ENCODE data around the gene TCEANC. TPM values are rescaled to one million over a fixed set of nuclear protein-coding genes. Genes with fewer than 3 reads are reported as not detected.

Gene TCEANC
- polyA plus RNA-seq, 2 of the 4 experiments (the other 2 are of a cell fraction) = 0.81 to 2.7 TPM

DNA sequence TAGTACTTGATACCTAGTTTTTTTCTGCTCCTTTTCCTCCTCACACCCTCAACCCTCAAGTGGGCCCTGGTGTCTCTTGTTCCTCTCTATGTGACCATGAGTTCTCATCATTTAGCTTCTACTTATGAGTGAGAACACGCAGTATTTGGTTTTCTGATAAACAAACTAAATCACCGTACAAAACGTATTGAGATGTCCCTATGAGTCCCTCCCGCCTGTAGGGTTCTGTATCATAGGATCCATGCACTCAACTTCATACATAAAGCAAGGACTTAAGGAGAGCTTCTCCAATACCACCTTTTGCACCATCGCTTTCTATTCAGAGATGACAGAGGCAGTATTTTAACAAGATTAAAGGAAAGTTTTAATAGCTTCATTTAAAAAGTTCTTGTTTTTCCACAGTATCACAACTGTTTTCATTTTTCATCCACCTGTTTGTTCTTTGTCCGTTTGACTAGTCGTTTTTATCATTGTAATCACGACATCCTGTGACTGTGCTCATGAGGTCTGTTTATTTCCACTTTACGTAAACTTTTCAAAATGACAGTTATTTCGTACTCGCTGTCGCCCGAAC is 35.5 kb downstream of the TCEANC start:
- ChIA-PET POLR2A (interaction anchor here (1.0 to 2.2 kb wide), 5 partner anchors 19 to 341 kb away, joined by 3 to 11 read pairs (median 4); partner anchors contain the start of genes GEMIN8, OFD1, TCEANC and TRAPPC2), CTCF (interaction anchor here (1.0 to 1.7 kb wide), 4 partner anchors 19 to 181 kb away, joined by 3 to 4 read pairs (median 3); no protein-coding TSS in a partner anchor)
- ATAC-seq (peak; percentile 41 to 46; a peak in 3 of 6 replicates), DNase-seq (ENCODE audit: low read depth in 1 of 2, low spot score in 1 of 2) (no peak), FAIRE-seq (peak; percentile 51)
- Histone ChIP-seq H3K9me3 (no peaks in the 10 kb centered on the region), H3K4me2 (peak overlapping the region; percentile 73), H3K27ac (peak overlapping the region; percentile 50 to 99; a peak in 4 of 6 replicates), H3K4me3 (peak overlapping the region; percentile 85), H3K4me1 (peaks cover 53% of the 10 kb centered on the region)
- TF ChIP-seq, protein P1, sequence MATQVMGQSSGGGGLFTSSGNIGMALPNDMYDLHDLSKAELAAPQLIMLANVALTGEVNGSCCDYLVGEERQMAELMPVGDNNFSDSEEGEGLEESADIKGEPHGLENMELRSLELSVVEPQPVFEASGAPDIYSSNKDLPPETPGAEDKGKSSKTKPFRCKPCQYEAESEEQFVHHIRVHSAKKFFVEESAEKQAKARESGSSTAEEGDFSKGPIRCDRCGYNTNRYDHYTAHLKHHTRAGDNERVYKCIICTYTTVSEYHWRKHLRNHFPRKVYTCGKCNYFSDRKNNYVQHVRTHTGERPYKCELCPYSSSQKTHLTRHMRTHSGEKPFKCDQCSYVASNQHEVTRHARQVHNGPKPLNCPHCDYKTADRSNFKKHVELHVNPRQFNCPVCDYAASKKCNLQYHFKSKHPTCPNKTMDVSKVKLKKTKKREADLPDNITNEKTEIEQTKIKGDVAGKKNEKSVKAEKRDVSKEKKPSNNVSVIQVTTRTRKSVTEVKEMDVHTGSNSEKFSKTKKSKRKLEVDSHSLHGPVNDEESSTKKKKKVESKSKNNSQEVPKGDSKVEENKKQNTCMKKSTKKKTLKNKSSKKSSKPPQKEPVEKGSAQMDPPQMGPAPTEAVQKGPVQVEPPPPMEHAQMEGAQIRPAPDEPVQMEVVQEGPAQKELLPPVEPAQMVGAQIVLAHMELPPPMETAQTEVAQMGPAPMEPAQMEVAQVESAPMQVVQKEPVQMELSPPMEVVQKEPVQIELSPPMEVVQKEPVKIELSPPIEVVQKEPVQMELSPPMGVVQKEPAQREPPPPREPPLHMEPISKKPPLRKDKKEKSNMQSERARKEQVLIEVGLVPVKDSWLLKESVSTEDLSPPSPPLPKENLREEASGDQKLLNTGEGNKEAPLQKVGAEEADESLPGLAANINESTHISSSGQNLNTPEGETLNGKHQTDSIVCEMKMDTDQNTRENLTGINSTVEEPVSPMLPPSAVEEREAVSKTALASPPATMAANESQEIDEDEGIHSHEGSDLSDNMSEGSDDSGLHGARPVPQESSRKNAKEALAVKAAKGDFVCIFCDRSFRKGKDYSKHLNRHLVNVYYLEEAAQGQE (IDR thresholded peaks at IDR 0.05) = no peak
- no peak for TF ChIP-seq JUNB (IDR thresholded peaks at IDR 0.05)
- TF ChIP-seq, protein P2, sequence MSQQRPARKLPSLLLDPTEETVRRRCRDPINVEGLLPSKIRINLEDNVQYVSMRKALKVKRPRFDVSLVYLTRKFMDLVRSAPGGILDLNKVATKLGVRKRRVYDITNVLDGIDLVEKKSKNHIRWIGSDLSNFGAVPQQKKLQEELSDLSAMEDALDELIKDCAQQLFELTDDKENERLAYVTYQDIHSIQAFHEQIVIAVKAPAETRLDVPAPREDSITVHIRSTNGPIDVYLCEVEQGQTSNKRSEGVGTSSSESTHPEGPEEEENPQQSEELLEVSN (IDR thresholded peaks at IDR 0.05; ENCODE audit: borderline replicate concordance, low read depth) = no peak
- TF ChIP-seq SREBF2 (IDR thresholded peaks at IDR 0.05) = no peak
- TF ChIP-seq EHF (CRISPR knock-in tag; IDR thresholded peaks at IDR 0.05) = no peak
- no peak for TF ChIP-seq BHLHE40 (IDR thresholded peaks at IDR 0.05; ENCODE audit: low read depth, low read length)
- no peak for TF ChIP-seq HDAC2 (IDR thresholded peaks at IDR 0.05)
- TF ChIP-seq JUN (IDR thresholded peaks at IDR 0.05) = no peak
- TF ChIP-seq MYC (IDR thresholded peaks at IDR 0.05; ENCODE audit: borderline replicate concordance, low read length) = no peak
- TF ChIP-seq FOSL2 (IDR thresholded peaks at IDR 0.05) = no peak
- no peak for TF ChIP-seq FOSL2 (CRISPR knock-in tag; IDR thresholded peaks at IDR 0.05)
- TF ChIP-seq CBX8 (IDR thresholded peaks at IDR 0.05) = no peak
- TF ChIP-seq SMC3 (IDR thresholded peaks at IDR 0.05) = no peak
- TF ChIP-seq HOXB5 (CRISPR knock-in tag; IDR thresholded peaks at IDR 0.05) = no peak
- TF ChIP-seq EHMT2 (IDR thresholded peaks at IDR 0.05; ENCODE audit: low read depth) = no peak
- no peak for TF ChIP-seq FOSB (CRISPR knock-in tag; IDR thresholded peaks at IDR 0.05)
- TF ChIP-seq TP53 (CRISPR knock-in tag; IDR thresholded peaks at IDR 0.05) = no peak
- 13% methylated on average over 13 of the region's 13 CpGs for WGBS (ENCODE audit: missing lambda C conversion rate)

DNA sequence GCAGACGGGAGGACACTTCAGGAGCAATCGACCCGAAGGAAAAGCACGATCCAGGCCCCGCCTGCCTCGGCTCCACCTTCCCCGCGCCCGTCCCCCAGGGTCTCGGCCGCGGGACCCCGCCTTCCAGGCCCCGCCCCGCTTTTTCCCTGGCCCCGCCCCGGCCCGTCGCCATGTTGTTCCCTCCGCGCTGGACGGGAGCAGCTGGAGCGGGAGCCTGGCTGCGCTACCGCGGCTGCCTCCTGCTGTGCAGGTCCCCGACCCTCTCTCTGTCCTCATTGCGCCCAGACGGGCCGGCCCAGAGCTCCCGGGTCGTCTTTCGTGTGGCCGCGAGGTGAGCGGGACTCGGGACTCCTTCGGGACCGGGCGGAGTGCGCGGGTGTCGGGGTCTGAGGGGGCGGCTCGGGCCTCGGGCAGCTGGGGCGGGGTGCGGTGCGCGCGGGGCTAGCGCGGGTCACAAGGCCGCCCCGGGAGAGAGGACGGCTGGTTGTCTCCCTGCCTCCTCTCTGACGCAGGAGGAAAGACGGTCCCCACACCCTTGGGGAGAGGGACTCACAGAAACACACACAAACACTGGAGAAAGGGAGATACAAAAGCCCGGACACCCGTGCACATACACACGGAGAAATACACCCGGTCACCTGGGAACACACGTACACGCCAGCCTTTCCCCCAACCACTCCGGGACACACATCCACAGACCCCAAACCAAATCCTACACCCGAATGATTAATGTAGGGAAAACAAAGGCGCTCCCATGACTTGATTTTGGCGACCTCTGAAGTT is 36.2 kb downstream of the TCEANC start, which contains the start of gene RAB9A:
Gene RAB9A, plus strand, starts transcription at position 171 of the 783 bp plus-strand sequence. CDS start 19,619 bp downstream, outside the sequence.
- no peak for FAIRE-seq
- CTCF ChIA-PET = interaction anchor here (1.0 to 1.7 kb wide), 3 partner anchors 27 to 182 kb away, joined by 3 to 4 read pairs (median 3); no protein-coding TSS in a partner anchor
- TF ChIP-seq EHF (CRISPR knock-in tag; IDR thresholded peaks at IDR 0.05) = no peak
- no peak for TF ChIP-seq RFX5 (IDR thresholded peaks at IDR 0.05)
- no peak for TF ChIP-seq TP53 (CRISPR knock-in tag; IDR thresholded peaks at IDR 0.05)
- TF ChIP-seq, protein P3, sequence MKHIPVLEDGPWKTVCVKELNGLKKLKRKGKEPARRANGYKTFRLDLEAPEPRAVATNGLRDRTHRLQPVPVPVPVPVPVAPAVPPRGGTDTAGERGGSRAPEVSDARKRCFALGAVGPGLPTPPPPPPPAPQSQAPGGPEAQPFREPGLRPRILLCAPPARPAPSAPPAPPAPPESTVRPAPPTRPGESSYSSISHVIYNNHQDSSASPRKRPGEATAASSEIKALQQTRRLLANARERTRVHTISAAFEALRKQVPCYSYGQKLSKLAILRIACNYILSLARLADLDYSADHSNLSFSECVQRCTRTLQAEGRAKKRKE (CRISPR knock-in tag; IDR thresholded peaks at IDR 0.05; ENCODE audit: low read depth) = no peak
- no peak for TF ChIP-seq CHD4 (IDR thresholded peaks at IDR 0.05; ENCODE audit: borderline replicate concordance)
- TF ChIP-seq PHF8 (IDR thresholded peaks at IDR 0.05; ENCODE audit: borderline replicate concordance, low read depth) = peak; percentile 68
- TF ChIP-seq HEYL (CRISPR knock-in tag; IDR thresholded peaks at IDR 0.05) = no peak
- TF ChIP-seq, protein P4, sequence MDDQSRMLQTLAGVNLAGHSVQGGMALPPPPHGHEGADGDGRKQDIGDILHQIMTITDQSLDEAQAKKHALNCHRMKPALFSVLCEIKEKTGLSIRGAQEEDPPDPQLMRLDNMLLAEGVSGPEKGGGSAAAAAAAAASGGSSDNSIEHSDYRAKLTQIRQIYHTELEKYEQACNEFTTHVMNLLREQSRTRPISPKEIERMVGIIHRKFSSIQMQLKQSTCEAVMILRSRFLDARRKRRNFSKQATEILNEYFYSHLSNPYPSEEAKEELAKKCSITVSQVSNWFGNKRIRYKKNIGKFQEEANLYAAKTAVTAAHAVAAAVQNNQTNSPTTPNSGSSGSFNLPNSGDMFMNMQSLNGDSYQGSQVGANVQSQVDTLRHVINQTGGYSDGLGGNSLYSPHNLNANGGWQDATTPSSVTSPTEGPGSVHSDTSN (IDR thresholded peaks at IDR 0.05) = 0 out of 2 replicates have a peak, but pooled peaks have one; percentile 34
- no peak for TF ChIP-seq HOXA7 (CRISPR knock-in tag; IDR thresholded peaks at IDR 0.05)
- no peak for TF ChIP-seq FOSB (CRISPR knock-in tag; IDR thresholded peaks at IDR 0.05)
- TF ChIP-seq RNF2 (IDR thresholded peaks at IDR 0.05; ENCODE audit: borderline replicate concordance, low read depth) = no peak
- no peak for TF ChIP-seq NR3C1 (IDR thresholded peaks at IDR 0.05)
- TF ChIP-seq HOXB5 (CRISPR knock-in tag; IDR thresholded peaks at IDR 0.05) = no peak
- TF ChIP-seq POLR2A (IDR thresholded peaks at IDR 0.05; ENCODE audit: low read length) = peak; percentile 94
- TF ChIP-seq SMC3 (IDR thresholded peaks at IDR 0.05) = 0 out of 3 replicates have a peak, but pooled peaks have one; percentile 11
- peak in 1 of 2 experiments; percentile 79; a peak in 3 of 5 replicates for TF ChIP-seq JUN (IDR thresholded peaks at IDR 0.05)
- no peak for TF ChIP-seq JUNB (IDR thresholded peaks at IDR 0.05)
- TF ChIP-seq KDM5A (IDR thresholded peaks at IDR 0.05) = no peak
- TF ChIP-seq, protein P5, sequence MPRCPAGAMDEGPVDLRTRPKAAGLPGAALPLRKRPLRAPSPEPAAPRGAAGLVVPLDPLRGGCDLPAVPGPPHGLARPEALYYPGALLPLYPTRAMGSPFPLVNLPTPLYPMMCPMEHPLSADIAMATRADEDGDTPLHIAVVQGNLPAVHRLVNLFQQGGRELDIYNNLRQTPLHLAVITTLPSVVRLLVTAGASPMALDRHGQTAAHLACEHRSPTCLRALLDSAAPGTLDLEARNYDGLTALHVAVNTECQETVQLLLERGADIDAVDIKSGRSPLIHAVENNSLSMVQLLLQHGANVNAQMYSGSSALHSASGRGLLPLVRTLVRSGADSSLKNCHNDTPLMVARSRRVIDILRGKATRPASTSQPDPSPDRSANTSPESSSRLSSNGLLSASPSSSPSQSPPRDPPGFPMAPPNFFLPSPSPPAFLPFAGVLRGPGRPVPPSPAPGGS (IDR thresholded peaks at IDR 0.05) = peak; percentile 49; the same call in 1 of the 3 replicates

More for the DNA sequence above, 36.2 kb downstream of the TCEANC start, which contains the start of gene RAB9A:
- ATAC-seq = peak; percentile 93 to 98
- H3K27ac ChIP-seq = peak within 1 kb of the TSS; percentile 93 to 99
- peaks cover 59% of the 10 kb centered on the region for H3K4me1 ChIP-seq
- 0% methylated on average over 22 of the region's 68 CpGs for whole genome bisulfite sequencing (ENCODE audit: missing lambda C conversion rate)
- H3K4me3 ChIP-seq = peak within 1 kb of the TSS; percentile 85
- peak within 1 kb of the TSS; percentile 95 for H3K4me2 ChIP-seq
- POLR2A ChIA-PET = interaction anchor here (1.0 to 2.2 kb wide), 5 partner anchors 20 to 340 kb away, joined by 3 to 11 read pairs (median 4); partner anchors contain the start of genes GEMIN8, OFD1, TCEANC and TRAPPC2
- DNase-seq (ENCODE audit: low read depth in 1 of 2, low spot score in 1 of 2) = peak; percentile 76 to 78
- no peaks in the 10 kb centered on the region for H3K9me3 ChIP-seq

Measured in A549 (cell line).